Rectal smooth muscle tissue (tissue), 1 donor: Measurements from ENCODE around the gene CDK19.
"Not testable (repeated sequence)": the region's sequence is repeated elsewhere in the genome, so short reads cannot be mapped to it uniquely, and the experiment has no call there.

Experiments
- H3K27ac ChIP-seq: one replicate; pipeline ENCODE4 v1.7.0; 2013; ENCODE audit warnings: low read depth, low read length, inconsistent platforms
- H3K27me3 ChIP-seq: one replicate; pipeline ENCODE4 v1.7.0; 2013; ENCODE audit warnings: low read length; ENCODE audit not compliant: control insufficient read depth, insufficient read depth
- H3K36me3 ChIP-seq: one replicate; pipeline ENCODE4 v1.7.0; 2013; ENCODE audit warnings: low read length; ENCODE audit not compliant: control insufficient read depth, insufficient read depth
- H3K4me1 ChIP-seq: one replicate; pipeline ENCODE4 v1.7.0; 2013; ENCODE audit warnings: low read length; ENCODE audit not compliant: control insufficient read depth, insufficient read depth
- H3K4me3 ChIP-seq: one replicate; pipeline ENCODE4 v1.7.0; 2013; ENCODE audit warnings: low read length
- H3K9ac ChIP-seq: one replicate; pipeline ENCODE4 v1.7.0; 2013; ENCODE audit warnings: low read length

CDK19 gene

DNA sequence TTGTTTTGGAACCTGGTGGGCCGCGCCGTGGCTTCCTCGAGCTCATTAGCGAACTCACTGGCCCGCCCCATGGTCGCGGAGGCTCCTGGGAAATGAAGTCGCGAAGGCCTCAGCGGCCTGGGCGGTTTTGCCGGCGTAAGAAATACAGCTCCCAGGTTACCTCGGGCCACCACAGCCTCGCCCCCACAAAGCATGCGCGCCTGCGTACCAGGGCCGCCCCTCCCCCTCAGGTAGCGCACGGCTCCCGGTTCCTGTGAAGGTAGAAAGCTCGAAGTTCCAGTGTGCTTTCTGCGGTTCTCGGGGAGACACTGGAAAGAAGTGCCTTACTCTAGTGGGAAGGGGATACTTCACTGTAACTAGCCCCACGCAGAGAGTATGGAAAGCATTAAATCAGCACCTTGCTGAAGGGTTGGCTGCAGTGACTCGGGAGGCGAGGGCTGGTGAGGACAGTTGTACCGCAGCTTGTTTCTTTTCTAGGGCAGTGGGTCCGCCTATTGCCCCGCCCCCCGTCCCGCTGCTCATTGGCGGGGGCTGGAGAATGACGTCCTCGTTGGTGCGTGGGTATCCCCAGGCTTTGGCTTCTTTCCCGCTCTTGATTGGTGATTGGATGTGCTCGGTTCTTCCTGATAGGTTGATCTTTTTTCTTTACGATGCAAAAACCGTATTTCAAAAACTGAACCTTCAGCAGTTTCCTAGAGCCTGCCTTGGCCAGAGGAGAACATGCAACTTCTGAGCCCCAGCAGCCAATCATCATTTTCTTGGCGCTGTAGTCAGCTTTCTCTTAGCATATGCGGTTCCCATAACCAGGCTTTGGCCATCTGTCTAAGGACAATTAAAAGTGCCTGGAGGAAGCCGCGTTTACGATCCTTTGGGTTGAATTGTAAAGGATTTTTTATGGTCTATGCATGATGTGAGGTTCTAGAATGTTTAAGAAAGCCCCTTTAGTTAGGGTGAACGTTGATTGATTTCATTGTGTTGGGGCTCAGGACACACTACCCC, at the start of gene CDK19:
Gene CDK19 (minus strand): TSS at position 59 of the 999 bp plus-strand sequence. CDS start 333 bp downstream, outside the sequence.
- Histone ChIP-seq H3K36me3 (no peaks in the 10 kb centered on the region), H3K4me3 (peak within 1 kb of the TSS; percentile 85), H3K27me3 (no peaks in the 10 kb centered on the region), H3K4me1 (peaks cover 10% of the 10 kb centered on the region), H3K27ac (peak within 1 kb of the TSS; percentile 95), H3K9ac (peak within 1 kb of the TSS; percentile 76)

DNA sequence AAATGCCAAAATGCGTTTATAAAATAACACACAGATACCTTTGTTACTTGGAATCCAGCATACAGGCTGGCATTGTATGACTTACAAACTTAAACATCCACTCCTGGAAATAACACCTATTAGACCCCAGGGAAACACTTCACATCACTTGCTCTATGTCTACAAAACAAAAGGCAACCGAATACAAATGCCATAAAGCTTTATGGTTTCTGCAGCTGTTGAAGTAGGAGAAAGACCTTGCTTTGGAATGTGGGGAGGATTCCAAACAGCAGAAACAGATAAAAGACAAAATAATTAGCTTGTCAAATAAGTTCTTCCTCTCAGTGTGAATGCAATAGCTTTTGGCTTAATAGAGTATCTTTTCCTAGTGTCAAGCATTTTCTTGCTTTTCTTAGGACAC, 49.6 kb upstream of the CDK19 start:
- no peaks in the 10 kb centered on the region for H3K36me3 ChIP-seq

GRCh38 chr6:110859335-110859792, 44.1 kb upstream of the CDK19 start:
- H3K4me3 ChIP-seq = no peak overlapping the region
- H3K36me3 ChIP-seq = no peaks in the 10 kb centered on the region
- H3K4me1 ChIP-seq = no peaks in the 10 kb centered on the region
- H3K27ac ChIP-seq = no peak overlapping the region
- no peak overlapping the region for H3K9ac ChIP-seq
- H3K27me3 ChIP-seq = no peaks in the 10 kb centered on the region

More for the DNA sequence above, 49.6 kb upstream of the CDK19 start:
- H3K4me3 ChIP-seq = no peak overlapping the region
- no peak overlapping the region for H3K27ac ChIP-seq
- H3K4me1 ChIP-seq = no peaks in the 10 kb centered on the region
- no peaks in the 10 kb centered on the region for H3K27me3 ChIP-seq
- no peak overlapping the region for H3K9ac ChIP-seq

GRCh38 chr6:110858562-110859214, 43.4 kb upstream of the CDK19 start:
- Histone ChIP-seq H3K4me1 (no peaks in the 10 kb centered on the region), H3K27me3 (no peaks in the 10 kb centered on the region), H3K4me3 (no peak overlapping the region), H3K27ac (no peak overlapping the region), H3K9ac (no peak overlapping the region), H3K36me3 (no peaks in the 10 kb centered on the region)

DNA sequence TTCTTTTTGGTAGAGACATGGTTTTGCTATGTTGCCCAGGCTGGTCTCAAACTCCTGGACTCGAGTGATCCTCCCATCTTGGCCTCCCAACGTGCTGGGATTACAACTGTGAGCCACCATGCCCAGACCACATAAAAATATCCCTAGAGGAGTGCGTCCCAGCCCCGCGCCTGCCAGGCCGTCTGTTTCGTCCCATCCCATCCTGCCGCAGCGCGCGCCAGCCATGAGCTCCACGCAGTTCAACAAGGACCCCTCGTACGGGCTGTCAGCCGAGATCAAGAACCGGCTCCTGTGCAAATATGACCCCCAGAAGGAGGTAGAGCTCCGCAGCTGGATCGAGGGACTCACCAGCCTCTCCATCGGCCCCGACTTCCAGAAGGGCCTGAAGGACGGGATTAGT, 42.7 kb upstream of the CDK19 start:
- H3K4me3 ChIP-seq = no peak overlapping the region
- no peak overlapping the region for H3K9ac ChIP-seq
- H3K27me3 ChIP-seq = no peaks in the 10 kb centered on the region
- no peaks in the 10 kb centered on the region for H3K36me3 ChIP-seq
- H3K4me1 ChIP-seq = no peaks in the 10 kb centered on the region
- H3K27ac ChIP-seq = no peak overlapping the region

- no peak overlapping the region for H3K9ac ChIP-seq
- no peaks in the 10 kb centered on the region for H3K36me3 ChIP-seq
- no peaks in the 10 kb centered on the region for H3K27me3 ChIP-seq
- H3K4me1 ChIP-seq = no peaks in the 10 kb centered on the region
- H3K27ac ChIP-seq = no peak overlapping the region
- no peak overlapping the region for H3K4me3 ChIP-seq
Measured at GRCh38 chr6:110856296-110856695, 41.0 kb upstream of the CDK19 start.

DNA sequence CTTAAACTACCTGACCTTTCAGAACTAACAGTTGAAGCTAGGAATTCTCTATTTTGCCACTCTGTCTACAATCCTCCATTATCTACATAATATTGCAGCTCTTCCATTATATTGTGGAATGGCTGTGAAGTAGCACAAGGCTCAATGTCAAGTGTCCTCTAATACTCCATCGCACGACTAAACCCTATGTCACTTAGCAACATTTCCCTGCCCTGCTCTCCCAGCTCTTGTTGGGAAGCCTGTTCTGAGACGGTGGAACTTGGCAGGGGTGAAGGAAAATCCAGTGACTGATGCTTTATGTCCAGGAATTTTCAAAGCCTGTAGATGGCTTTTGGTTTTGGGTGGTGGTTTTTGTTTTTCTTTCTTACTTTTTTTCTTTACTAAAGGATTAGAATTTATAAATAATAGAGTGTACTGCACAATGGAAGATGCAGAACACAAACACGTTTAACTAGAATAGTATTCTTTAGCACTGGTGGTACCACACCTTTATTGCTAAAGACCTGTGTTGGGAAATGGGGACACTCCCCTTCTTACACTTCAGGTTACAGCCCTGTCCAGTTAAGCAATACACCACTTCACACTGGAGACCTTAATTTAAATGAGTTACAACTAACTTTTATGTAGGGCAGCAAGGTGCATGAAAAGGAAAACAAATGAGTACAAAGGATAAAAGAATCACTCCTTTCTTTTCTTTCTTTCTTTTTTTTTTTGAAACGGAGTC, 38.6 kb upstream of the CDK19 start:
- Histone ChIP-seq H3K4me3 (no peak overlapping the region), H3K27me3 (no peaks in the 10 kb centered on the region), H3K36me3 (no peaks in the 10 kb centered on the region), H3K9ac (no peak overlapping the region), H3K27ac (no peak overlapping the region), H3K4me1 (no peaks in the 10 kb centered on the region)

DNA sequence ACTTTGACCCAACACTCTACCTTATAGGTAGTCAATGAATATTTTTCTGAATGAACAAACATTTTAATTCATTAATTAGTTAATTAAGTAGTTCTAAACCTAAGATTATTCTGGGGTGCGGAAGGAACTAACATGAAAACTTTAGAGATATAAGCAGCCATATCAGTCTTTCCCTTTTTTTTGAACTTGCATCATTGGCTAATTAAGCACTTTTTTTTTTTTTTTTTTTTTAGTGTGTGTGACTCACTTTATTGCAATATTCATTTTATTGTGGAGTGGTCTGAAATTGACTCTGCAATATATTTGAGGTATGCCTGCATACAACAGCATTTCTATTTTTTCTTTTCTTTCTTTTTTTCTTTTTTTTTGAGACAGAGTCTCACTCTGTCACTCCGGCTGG, 37.5 kb upstream of the CDK19 start:
- Histone ChIP-seq H3K27ac (no peak overlapping the region), H3K4me1 (no peaks in the 10 kb centered on the region), H3K36me3 (no peaks in the 10 kb centered on the region), H3K4me3 (no peak overlapping the region), H3K9ac (no peak overlapping the region), H3K27me3 (no peaks in the 10 kb centered on the region)

DNA sequence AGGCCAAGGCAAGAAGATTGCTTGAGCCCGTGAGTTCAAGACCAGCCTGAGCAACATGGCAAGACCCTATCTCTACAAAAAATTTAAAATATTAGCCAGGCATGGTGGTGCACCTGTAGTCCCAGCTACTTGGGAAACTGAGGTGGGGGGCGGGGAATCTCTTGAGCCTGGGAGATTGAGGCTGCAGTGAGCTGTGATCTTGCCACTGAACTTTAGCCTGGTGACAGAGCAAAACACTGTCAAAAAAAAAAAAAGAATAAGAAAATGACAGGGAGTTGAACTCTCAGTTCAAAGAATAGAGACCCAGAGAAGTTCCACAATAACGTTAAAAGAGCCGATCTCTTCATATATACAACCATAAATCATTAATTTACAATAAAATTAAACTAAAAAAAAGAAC, 34.5 kb upstream of the CDK19 start:
- H3K4me1 ChIP-seq = no peaks in the 10 kb centered on the region
- no peak overlapping the region for H3K27ac ChIP-seq
- H3K36me3 ChIP-seq = no peaks in the 10 kb centered on the region
- H3K27me3 ChIP-seq = no peaks in the 10 kb centered on the region
- H3K9ac ChIP-seq = no peak overlapping the region
- H3K4me3 ChIP-seq = no peak overlapping the region

DNA sequence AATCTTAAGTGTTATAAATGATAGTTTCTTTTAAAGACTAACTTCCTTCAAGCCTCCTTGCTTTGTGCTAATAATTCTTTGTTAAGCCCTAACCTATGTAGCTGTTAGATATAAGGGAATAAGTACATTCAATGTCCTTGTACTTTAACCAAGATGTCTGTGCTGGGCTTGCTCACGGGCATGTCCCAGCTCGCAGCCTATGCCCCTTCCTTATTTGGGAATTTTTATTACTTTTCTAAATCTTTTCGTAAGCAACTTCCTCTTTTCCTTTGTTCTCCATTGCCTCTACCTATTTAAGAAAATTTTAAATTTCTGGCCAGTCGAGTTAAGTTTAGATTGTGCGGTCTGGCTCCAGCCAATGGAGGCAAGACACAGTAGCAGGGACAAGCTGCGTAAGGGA, 26.0 kb upstream of the CDK19 start:
- Histone ChIP-seq H3K9ac (no peak overlapping the region), H3K27ac (no peak overlapping the region), H3K27me3 (no peaks in the 10 kb centered on the region)

DNA sequence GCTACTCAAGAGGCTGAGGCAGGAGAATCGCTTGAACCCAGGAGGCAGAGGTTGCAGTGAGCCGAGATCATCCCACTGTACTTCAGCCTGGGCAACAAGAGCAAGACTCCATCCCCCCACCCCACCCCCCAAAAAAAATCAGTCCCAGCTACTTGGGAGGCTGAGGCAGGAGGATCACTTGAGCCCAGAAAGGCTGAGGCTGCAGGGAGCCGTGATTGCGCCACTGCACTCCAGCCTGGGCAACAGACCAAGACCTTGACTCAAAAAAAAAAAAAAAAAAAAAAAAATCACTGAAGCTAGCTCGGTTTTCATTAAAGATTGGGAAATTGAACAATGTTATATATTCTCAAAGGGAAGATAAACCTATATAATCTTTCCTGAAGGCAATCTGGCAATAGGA, 20.5 kb upstream of the CDK19 start:
- not testable (repeated sequence) for H3K4me3 ChIP-seq, H3K9ac ChIP-seq, H3K36me3 ChIP-seq, H3K4me1 ChIP-seq, H3K27me3 ChIP-seq, H3K27ac ChIP-seq

More for the DNA sequence above, 26.0 kb upstream of the CDK19 start:
- Histone ChIP-seq H3K36me3 (no peaks in the 10 kb centered on the region), H3K4me1 (no peaks in the 10 kb centered on the region), H3K4me3 (no peak overlapping the region)

DNA sequence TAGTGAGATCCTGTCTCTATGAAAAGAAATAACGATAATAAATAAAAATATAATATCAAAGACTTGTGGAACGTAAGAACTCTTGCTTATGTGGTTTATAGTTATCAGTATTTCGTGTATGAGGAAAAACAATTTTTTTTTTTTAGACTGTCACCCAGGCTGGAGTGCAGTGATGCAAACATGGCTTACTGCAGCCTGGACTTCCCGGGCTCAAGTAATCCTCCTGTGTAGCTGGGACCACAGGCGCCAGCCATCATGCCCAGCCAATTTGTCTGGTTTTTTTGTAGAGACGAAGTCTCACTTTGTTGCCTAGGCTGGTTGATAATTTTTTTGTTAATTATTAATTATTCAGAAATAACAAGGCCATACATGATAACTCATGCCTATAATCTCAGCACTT, 18.6 kb upstream of the CDK19 start:
- no peak overlapping the region for H3K27ac ChIP-seq
- H3K4me3 ChIP-seq = no peak overlapping the region
- no peaks in the 10 kb centered on the region for H3K4me1 ChIP-seq
- no peaks in the 10 kb centered on the region for H3K27me3 ChIP-seq
- no peak overlapping the region for H3K9ac ChIP-seq
- no peaks in the 10 kb centered on the region for H3K36me3 ChIP-seq
